ENCODE data around the gene C9orf78.

The C9orf78 gene

GRCh38 chr9:129868023-129868871, 33.2 kb upstream of the C9orf78 start:
- in situ Hi-C loops (cut with HindIII; ENCODE audit: low sequenced_read_pairs), result no loop called here

DNA sequence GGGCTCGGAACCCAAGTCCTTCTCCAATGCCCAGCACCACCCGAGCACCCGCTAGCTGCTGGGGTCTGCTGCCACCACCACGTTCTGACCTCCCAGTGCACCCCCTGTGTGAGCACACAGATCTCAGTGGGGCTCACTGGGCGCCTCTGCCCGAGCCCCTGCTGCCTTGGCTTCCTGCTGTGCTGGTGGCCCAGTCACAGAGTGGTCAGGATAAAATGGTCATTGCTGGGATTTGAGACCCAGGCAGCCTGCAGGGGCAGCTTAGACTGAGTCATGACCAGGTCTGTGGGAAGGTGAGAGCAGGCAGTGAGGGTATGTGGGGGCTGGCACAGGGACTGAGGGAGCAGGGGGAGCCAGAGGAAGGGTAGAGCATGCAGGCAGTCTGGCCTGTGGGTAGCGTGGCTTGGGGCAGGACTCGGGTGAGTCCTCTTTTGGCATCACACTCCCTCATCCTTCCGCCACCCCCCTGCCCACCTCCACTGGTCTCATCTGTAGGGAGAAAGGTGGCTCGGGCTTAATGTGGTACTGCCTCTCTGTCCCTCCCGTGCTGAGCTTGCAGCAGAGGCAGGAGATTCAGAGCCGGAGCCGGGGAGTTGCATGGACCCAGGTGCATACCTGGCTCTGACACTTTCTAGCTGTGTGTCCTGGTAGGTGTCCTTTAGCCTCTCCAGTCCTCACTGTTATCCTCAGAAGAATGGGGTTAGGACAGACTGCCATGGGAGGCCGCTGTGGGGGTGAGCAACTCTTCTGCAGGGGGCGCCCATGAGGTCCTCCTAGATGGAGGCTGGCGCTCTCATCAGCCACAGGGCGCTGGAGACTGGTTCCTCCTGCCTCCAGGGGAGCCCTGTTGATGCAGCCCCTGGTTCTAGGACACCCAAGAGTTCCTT, 32.3 kb upstream of the C9orf78 start:
- in situ Hi-C loops (cut with HindIII; ENCODE audit: low sequenced_read_pairs), result no loop called here

- in situ Hi-C loops (cut with HindIII; ENCODE audit: low sequenced_read_pairs), result no loop called here
Observed at GRCh38 chr9:129866394-129867135, 31.5 kb upstream of the C9orf78 start.

GRCh38 chr9:129865668-129866320, 30.7 kb upstream of the C9orf78 start:
- in situ Hi-C loops (cut with HindIII; ENCODE audit: low sequenced_read_pairs), result no loop called here

GRCh38 chr9:129864991-129865647, 30.0 kb upstream of the C9orf78 start:
- in situ Hi-C loops (cut with HindIII; ENCODE audit: low sequenced_read_pairs), result no loop called here

DNA sequence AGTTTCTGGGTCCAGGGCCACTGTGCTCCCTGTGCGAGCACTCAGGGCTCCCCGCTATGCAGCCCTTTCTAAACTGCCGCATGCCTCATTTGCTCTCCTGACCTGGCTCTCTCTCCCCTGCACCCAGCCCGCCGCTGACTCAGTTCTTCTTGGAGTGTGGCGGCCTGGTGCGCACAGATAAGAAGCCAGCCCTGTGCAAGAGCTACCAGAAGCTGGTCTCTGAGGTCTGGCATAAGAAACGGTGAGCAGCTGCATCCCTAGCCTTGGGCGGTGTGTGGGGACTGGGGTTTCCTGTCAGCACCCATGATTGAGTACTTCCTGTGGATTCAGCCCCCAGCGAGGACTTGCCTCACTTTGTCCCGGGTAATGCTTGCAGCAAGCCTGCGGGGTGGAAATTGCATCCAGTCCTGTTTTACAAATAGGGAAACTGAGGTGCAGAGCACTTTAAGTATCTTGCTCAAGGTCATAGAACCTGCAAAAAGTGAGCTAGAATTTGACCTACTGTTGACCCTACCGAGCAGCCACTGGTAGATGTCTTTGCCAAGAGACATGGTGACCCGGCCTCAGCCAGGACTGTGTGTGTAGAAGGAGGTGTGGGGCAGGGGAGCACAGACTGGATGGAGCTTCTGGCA, 28.1 kb upstream of the C9orf78 start:
- in situ Hi-C loops (cut with HindIII; ENCODE audit: low sequenced_read_pairs), result no loop called here

DNA sequence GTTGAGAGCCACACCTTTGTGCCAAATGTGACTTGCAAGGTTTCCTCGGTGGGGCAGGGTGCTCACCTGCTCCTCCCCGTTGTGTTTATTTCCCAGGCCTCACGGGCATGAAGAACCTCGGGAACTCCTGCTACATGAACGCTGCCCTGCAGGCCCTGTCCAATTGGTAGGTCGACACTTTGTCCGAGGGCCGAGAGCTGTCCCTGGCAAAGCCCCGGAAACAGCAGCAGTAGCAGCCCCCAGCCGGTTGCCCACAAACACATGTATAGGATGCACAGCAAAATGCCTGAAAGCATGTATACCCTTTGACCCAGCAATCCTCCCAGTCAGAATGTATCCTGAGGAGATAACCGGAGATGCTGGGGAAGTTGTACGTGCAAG, 26.4 kb upstream of the C9orf78 start:
- in situ Hi-C loops (cut with HindIII; ENCODE audit: low sequenced_read_pairs), result no loop called here

DNA sequence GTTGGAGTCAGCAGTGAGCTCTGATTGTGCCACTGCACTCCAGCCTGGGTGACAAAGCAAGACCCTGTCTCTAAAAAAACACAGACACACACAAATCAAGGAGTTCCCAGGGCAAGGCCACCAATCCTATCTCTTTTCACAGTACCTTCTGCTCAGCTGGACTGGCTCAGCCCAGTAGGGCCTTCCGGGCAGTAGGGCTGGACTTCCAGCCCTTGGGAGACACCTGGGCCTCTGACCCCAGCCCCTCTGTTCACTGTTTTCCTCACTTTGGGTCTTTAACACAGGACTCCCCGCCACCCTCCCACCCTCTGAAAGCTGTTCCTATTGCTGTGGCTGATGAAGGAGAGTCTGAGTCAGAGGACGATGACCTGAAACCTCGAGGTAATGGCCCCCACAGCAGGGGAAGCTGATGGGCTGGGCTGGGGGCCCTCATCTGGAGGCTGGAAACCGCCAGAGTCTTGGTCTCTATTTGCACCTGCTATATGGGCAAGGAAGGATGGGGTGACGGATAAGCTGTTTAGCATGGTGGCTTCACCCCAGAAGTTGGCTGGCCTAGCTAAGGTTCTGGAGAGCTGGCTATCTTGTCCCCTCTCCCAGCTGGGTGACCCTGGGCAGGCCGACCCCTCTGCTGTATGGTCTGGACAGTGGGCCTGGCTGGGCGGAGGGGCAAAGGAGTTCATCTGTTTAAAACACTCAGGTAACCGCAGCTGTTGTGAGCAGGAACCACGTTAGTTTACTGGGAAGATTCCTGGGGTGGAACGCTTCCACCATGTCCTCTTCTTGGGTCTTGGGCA, 25.8 kb upstream of the C9orf78 start:
- in situ Hi-C loops (cut with HindIII; ENCODE audit: low sequenced_read_pairs), result no loop called here

- in situ Hi-C loops (cut with HindIII; ENCODE audit: low sequenced_read_pairs), result no loop called here
Observed at GRCh38 chr9:129858167-129858962, 23.3 kb upstream of the C9orf78 start.

- in situ Hi-C loops (cut with HindIII; ENCODE audit: low sequenced_read_pairs), result no loop called here
Observed at GRCh38 chr9:129857207-129857606, 22.1 kb upstream of the C9orf78 start.

DNA sequence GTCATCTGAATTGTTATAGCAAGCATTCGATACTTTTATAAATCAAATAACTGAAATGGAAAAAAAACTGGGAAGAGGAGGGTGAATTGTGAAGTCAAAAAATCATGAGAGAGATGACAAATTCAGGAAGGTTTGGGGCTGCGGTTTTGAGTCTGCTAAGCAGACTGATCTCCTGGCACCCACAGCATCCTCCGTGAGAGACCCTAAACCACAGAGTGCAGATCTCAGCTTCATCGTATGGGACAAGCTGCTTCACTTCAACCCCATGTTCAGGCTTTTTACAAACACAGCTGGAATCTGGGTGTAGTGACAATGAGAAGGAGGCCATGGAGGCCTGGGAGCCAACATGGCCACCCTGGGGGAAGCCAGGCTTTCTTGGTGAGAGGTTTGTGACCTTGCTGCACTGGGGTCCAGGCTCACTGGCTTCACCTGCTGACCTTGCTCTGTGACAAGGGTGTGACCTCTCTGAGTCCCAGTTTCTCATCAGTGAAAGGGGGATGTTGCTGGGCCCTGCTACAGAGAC, 19.6 kb upstream of the C9orf78 start:
- in situ Hi-C loops (cut with HindIII; ENCODE audit: low sequenced_read_pairs), result no loop called here

DNA sequence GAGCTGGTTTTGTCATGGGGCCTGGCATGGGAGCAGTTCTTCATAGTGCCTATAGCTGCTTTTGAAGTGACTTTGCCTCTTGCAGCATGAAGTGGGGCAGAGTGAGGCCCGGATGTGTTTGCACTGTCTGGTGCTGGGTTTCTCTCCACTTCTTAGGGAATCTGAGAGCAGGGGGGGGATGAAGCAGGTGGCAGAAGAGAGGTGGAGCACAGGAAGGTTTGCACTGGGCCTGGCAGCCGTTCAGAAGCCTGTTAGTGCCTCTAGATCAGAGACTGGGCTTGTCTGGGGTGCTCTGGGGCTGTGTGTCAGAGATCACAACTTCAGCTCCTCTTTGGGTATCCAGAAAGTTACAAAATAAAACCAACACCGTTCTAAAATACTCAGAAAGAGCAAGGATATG, 18.5 kb upstream of the C9orf78 start:
- in situ Hi-C loops (cut with HindIII; ENCODE audit: low sequenced_read_pairs), result no loop called here

DNA sequence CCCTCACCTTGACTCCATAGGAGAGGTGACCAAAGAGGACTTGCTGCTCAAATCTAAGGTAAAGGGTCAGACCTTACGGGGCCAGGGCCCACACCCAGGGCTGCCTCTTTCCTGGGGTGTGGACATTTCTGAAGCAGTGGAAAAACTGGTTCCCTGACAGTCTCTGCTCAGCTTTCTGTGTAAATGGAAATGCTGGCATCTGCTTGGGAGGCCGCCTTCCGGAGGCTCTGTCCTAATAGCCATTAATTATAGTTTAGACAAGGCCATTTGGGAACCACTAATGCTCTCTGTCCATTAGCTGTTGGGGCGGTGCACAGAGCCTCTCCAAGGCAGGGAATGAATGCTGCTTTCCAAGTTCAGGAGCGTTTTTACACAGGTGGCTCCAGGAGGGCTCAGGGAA, 17.5 kb upstream of the C9orf78 start:
- in situ Hi-C loops (cut with HindIII; ENCODE audit: low sequenced_read_pairs), result no loop called here

GRCh38 chr9:129851821-129852220, 16.7 kb upstream of the C9orf78 start:
- in situ Hi-C loops (cut with HindIII; ENCODE audit: low sequenced_read_pairs), result no loop called here

- in situ Hi-C loops (cut with HindIII; ENCODE audit: low sequenced_read_pairs), result no loop called here
Observed at GRCh38 chr9:129850821-129851550, 15.9 kb upstream of the C9orf78 start.

- in situ Hi-C loops (cut with HindIII; ENCODE audit: low sequenced_read_pairs), result no loop called here
Observed at GRCh38 chr9:129849901-129850300, 14.8 kb upstream of the C9orf78 start.

DNA sequence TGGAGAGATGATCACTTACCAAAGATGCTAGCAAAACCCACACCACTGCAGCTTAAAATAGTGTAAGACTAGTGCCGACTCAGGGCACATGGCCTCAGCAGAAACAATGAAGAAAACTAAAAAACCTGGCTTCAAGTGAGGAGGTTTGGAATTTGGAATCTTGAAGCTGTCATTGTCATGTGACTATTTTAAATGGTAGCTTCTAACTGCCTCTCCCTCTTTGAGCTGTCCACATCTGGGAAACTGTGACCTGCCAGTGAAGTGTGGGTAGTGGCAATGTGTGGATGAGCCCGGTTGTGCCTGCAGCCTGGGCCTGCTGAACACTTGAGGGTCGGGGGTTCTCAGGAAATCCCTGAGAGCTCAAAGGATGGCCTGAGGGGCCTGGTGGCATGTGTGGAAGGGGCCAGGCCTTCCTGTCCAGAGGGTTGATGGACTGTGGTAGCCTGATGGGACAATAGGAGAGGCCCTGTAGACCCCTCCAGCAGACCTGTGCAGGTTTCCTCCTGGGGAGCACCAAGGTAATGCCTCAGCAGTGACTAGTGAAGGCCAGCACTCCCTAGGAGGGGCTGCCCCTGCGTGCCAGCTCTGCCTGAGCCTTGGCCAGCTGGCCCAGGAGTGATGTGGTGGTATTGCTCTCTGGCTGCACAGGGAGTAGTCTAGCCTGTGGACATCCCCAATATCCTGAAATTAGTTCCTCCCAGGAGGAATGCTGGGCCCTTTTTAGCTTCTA, 13.8 kb upstream of the C9orf78 start:
- in situ Hi-C loops (cut with HindIII; ENCODE audit: low sequenced_read_pairs), result no loop called here
